Thoracic aorta (tissue), 2 donors: Measurements from ENCODE around the gene ABTB2. TPM values are rescaled to one million over a fixed set of nuclear protein-coding genes. Genes with fewer than 3 reads are reported as not detected.
A peak's percentile ranks its signal among the peaks of the same experiment; 100 is the strongest.

ENCODE experiments used
- ATAC-seq: fragments of 150-250 bp; one replicate; pipeline ENCODE4 v1.8.0; 2017; ENCODE audit warnings: low read depth; ENCODE audit not compliant: insufficient number of reproducible peaks, low FRiP score
- DNase-seq: peaks from one replicate; pipeline ENCODE4 v3.0.0-alpha.2; 2020; ENCODE audit warnings: low spot score
- H3K27ac ChIP-seq, 2 donors: fragments of 200-600 bp; sonication (generic); 1 replicate in 1 of 2; 2 replicates in 1 of 2; pipeline ENCODE4 v1.5.1; 2016; ENCODE audit warnings: mild to moderate bottlenecking in 2 of 2, moderate library complexity in 2 of 2
- H3K27me3 ChIP-seq: fragments of 200-600 bp; sonication (generic); replicated peaks from 2 replicates; pipeline ENCODE4 v1.6.0; 2016; ENCODE audit warnings: mild to moderate bottlenecking; ENCODE audit not compliant: insufficient read depth
- H3K36me3 ChIP-seq: fragments of 200-600 bp; sonication (generic); one replicate; pipeline ENCODE4 v1.5.1; 2016
- H3K4me1 ChIP-seq, 2 donors: fragments of 200-600 bp; sonication (generic); 1 replicate in 1 of 2; 2 replicates in 1 of 2; pipeline versions ENCODE4 v1.5.1 to v1.6.0; 2016; ENCODE audit warnings: low read depth in 2 of 2, mild to moderate bottlenecking in 1 of 2; ENCODE audit not compliant: control insufficient read depth in 1 of 2
- H3K4me3 ChIP-seq: fragments of 200-600 bp; sonication (generic); 2 replicates; pipeline ENCODE4 v1.5.1; 2016; ENCODE audit warnings: mild to moderate bottlenecking
- H3K9me3 ChIP-seq: fragments of 200-600 bp; sonication (generic); 2 replicates; pipeline ENCODE4 v1.5.1; 2016
- total RNA-seq, 2 donors: library from RNA; depleted of rRNA; stranded (reverse); fragments of >200 nt; gene quantifications; one replicate each; pipeline versions ENCODE4 v1.1.0 to v1.2.3, GENCODE V29; 2016
- TF ChIP-seq, protein P1 (sequence below): fragments of 200-600 bp; sonication (generic); IDR thresholded peaks from one replicate; pipeline ENCODE4 v1.5.1; 2019; ENCODE audit warnings: antibody characterized with exemption

The ABTB2 gene
- total RNA-seq, 2 donors from 2014 or later, result 12.3 to 31.0 TPM

GRCh38 chr11:34270711-34271110 lies 87.1 kb downstream of the ABTB2 start:
- TF ChIP-seq, protein P1, sequence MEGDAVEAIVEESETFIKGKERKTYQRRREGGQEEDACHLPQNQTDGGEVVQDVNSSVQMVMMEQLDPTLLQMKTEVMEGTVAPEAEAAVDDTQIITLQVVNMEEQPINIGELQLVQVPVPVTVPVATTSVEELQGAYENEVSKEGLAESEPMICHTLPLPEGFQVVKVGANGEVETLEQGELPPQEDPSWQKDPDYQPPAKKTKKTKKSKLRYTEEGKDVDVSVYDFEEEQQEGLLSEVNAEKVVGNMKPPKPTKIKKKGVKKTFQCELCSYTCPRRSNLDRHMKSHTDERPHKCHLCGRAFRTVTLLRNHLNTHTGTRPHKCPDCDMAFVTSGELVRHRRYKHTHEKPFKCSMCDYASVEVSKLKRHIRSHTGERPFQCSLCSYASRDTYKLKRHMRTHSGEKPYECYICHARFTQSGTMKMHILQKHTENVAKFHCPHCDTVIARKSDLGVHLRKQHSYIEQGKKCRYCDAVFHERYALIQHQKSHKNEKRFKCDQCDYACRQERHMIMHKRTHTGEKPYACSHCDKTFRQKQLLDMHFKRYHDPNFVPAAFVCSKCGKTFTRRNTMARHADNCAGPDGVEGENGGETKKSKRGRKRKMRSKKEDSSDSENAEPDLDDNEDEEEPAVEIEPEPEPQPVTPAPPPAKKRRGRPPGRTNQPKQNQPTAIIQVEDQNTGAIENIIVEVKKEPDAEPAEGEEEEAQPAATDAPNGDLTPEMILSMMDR, result no peak
- peaks cover 19 to 36% of the 10 kb centered on the region in 2 donors for H3K4me1 ChIP-seq

GRCh38 chr11:34269694-34270245 lies 88.0 kb downstream of the ABTB2 start:
- DNase-seq (no peak), ATAC-seq (no peak)
- Histone ChIP-seq H3K4me1 (peaks cover 15 to 30% of the 10 kb centered on the region in 2 donors), H3K4me3 (no peak overlapping the region), H3K27ac (no peak overlapping the region), H3K9me3 (no peaks in the 10 kb centered on the region), H3K36me3 (no peaks in the 10 kb centered on the region), H3K27me3 (no peaks in the 10 kb centered on the region)
- TF ChIP-seq, protein P1, result no peak

More at GRCh38 chr11:34270711-34271110, 87.1 kb downstream of the ABTB2 start:
- no peak overlapping the region for H3K27ac ChIP-seq
- no peaks in the 10 kb centered on the region for H3K27me3 ChIP-seq
- DNase-seq (no peak), ATAC-seq (no peak)
- no peaks in the 10 kb centered on the region for H3K36me3 ChIP-seq
- H3K9me3 ChIP-seq, result no peaks in the 10 kb centered on the region
- no peak overlapping the region for H3K4me3 ChIP-seq

DNA sequence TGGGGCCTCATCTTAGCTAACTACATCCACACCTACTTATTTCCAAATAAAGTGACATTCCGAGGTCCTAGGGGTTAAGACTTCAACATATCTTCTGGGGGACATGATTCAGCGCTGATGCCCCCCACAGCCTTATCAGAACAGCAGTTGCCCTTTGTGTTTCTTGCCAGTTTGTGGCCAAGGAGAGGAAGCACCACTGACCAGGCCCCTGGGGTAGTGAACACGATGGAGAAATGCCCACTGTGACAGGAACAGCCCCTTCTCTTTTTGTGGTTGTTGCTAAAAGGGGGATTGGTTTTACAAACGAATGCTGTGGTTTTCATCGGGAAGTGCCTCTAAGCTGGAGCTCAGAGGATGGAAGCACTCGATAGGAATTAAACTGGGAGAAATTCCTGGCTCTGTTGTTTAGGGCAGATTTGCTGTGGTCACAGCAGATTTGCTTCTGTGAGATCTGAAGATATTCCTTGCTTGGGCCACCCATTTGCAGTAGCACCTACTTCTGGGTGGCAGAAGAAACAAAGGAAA lies 88.8 kb downstream of the ABTB2 start:
- H3K36me3 ChIP-seq, result no peaks in the 10 kb centered on the region
- H3K27ac ChIP-seq, result no peak overlapping the region
- H3K9me3 ChIP-seq, result no peaks in the 10 kb centered on the region
- TF ChIP-seq, protein P1, result no peak
- peaks cover 15 to 32% of the 10 kb centered on the region in 2 donors for H3K4me1 ChIP-seq
- DNase-seq (no peak), ATAC-seq (no peak)
- H3K27me3 ChIP-seq, result no peaks in the 10 kb centered on the region
- H3K4me3 ChIP-seq, result no peak overlapping the region

- Histone ChIP-seq H3K4me1 (peaks cover 24 to 47% of the 10 kb centered on the region in 2 donors), H3K27ac (peak overlapping the region; percentile 56 to 58), H3K4me3 (peak overlapping the region; percentile 1), H3K9me3 (no peaks in the 10 kb centered on the region), H3K36me3 (no peaks in the 10 kb centered on the region), H3K27me3 (no peaks in the 10 kb centered on the region)
- no peak for ATAC-seq
- TF ChIP-seq, protein P1, result no peak
- no peak for DNase-seq
Observed at GRCh38 chr11:34267417-34267816, 90.4 kb downstream of the ABTB2 start.

DNA sequence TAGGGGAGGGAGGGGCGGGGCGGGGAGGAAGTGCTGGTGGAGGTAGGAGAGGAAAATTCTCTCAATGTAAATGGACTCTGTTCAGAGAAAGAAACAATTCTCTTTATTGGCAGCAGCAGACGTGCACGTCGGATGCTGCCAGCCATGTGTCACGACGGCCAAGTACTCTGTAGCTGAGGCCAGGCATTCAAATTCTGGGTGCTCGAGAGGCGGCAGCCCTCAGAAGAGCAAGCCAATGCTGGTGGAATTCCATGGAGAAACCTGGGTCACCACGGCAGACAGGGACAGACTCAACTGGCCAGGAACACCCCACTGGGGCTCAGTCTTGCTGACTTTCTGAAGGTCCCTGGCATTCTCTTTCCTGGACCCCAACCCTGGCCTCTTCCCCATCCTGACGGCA lies 90.8 kb downstream of the ABTB2 start:
- Histone ChIP-seq H3K27ac (peak overlapping the region; percentile 56 to 58), H3K27me3 (no peaks in the 10 kb centered on the region), H3K9me3 (no peaks in the 10 kb centered on the region), H3K4me1 (peaks cover 24 to 51% of the 10 kb centered on the region in 2 donors), H3K4me3 (peak overlapping the region; percentile 1), H3K36me3 (no peaks in the 10 kb centered on the region)
- TF ChIP-seq, protein P1, result no peak
- ATAC-seq (no peak), DNase-seq (no peak)
